Mononuclear cell (primary cell): ENCODE measurements around the gene ARHGAP26. TPM values are rescaled to one million over a fixed set of nuclear protein-coding genes. Genes with fewer than 3 reads are reported as not detected.

Experiments used
- H3K27me3 ChIP-seq: 2 replicates; pipeline ENCODE4 v1.6.0; 2011; ENCODE audit warnings: low read length, control low read depth; ENCODE audit not compliant: insufficient read depth
- H3K4me1 ChIP-seq: 2 replicates; pipeline ENCODE4 v1.5.1; 2011; ENCODE audit warnings: mild to moderate bottlenecking, low read length, control low read depth; ENCODE audit not compliant: insufficient read depth
- H3K4me3 ChIP-seq: 2 replicates; pipeline ENCODE4 v1.5.1; 2011; ENCODE audit warnings: mild to moderate bottlenecking, low read length, moderate library complexity
- H3K9me3 ChIP-seq: 2 replicates; pipeline ENCODE4 v1.5.1; 2011; ENCODE audit warnings: low read depth, mild to moderate bottlenecking, control low read depth, low read length
- total RNA-seq: library from RNA; depleted of rRNA; stranded (reverse); fragments of >200 nt; gene quantifications from one replicate; pipeline ENCODE4 v1.2.3, GENCODE V29; 2012

The ARHGAP26 gene
- total RNA-seq, 1 donor = 53.6 TPM

GRCh38 chr5:143061161-143061945 is 291.2 kb downstream of the ARHGAP26 start:
- Histone ChIP-seq H3K27me3 (no peaks in the 10 kb centered on the region), H3K4me1 (peaks cover 41% of the 10 kb centered on the region), H3K9me3 (no peaks in the 10 kb centered on the region), H3K4me3 (no peak overlapping the region)

GRCh38 chr5:143062379-143062778 is 292.2 kb downstream of the ARHGAP26 start:
- no peak overlapping the region for H3K4me3 ChIP-seq
- no peaks in the 10 kb centered on the region for H3K27me3 ChIP-seq
- peaks cover 43% of the 10 kb centered on the region for H3K4me1 ChIP-seq
- no peaks in the 10 kb centered on the region for H3K9me3 ChIP-seq

GRCh38 chr5:143063175-143063970 is 293.2 kb downstream of the ARHGAP26 start:
- H3K4me1 ChIP-seq = peaks cover 41% of the 10 kb centered on the region
- H3K9me3 ChIP-seq = no peaks in the 10 kb centered on the region
- H3K4me3 ChIP-seq = no peak overlapping the region
- H3K27me3 ChIP-seq = no peaks in the 10 kb centered on the region

- Histone ChIP-seq H3K4me1 (peaks cover 41% of the 10 kb centered on the region), H3K9me3 (no peaks in the 10 kb centered on the region), H3K27me3 (no peaks in the 10 kb centered on the region), H3K4me3 (no peak overlapping the region)
Measured at GRCh38 chr5:143064218-143064641, 294.1 kb downstream of the ARHGAP26 start.

GRCh38 chr5:143064676-143065075 is 294.5 kb downstream of the ARHGAP26 start:
- Histone ChIP-seq H3K27me3 (no peaks in the 10 kb centered on the region), H3K4me3 (no peak overlapping the region), H3K9me3 (no peaks in the 10 kb centered on the region), H3K4me1 (peaks cover 41% of the 10 kb centered on the region)

GRCh38 chr5:143065185-143065965 is 295.2 kb downstream of the ARHGAP26 start:
- H3K4me1 ChIP-seq = peaks cover 41% of the 10 kb centered on the region
- no peak overlapping the region for H3K4me3 ChIP-seq
- no peaks in the 10 kb centered on the region for H3K9me3 ChIP-seq
- no peaks in the 10 kb centered on the region for H3K27me3 ChIP-seq

- Histone ChIP-seq H3K27me3 (no peaks in the 10 kb centered on the region), H3K9me3 (no peaks in the 10 kb centered on the region), H3K4me3 (no peak overlapping the region), H3K4me1 (peaks cover 41% of the 10 kb centered on the region)
Measured at GRCh38 chr5:143065996-143066522, 295.9 kb downstream of the ARHGAP26 start.

- Histone ChIP-seq H3K27me3 (no peaks in the 10 kb centered on the region), H3K4me3 (no peak overlapping the region), H3K4me1 (peaks cover 41% of the 10 kb centered on the region), H3K9me3 (no peaks in the 10 kb centered on the region)
Measured at GRCh38 chr5:143066556-143067281, 296.5 kb downstream of the ARHGAP26 start.

- Histone ChIP-seq H3K4me3 (no peak overlapping the region), H3K27me3 (no peaks in the 10 kb centered on the region), H3K9me3 (no peaks in the 10 kb centered on the region), H3K4me1 (peaks cover 37% of the 10 kb centered on the region)
Measured at GRCh38 chr5:143068712-143069111, 298.5 kb downstream of the ARHGAP26 start.

- H3K27me3 ChIP-seq = no peaks in the 10 kb centered on the region
Measured at GRCh38 chr5:143071927-143072326, 301.8 kb downstream of the ARHGAP26 start.

GRCh38 chr5:143072734-143073133 is 302.6 kb downstream of the ARHGAP26 start:
- Histone ChIP-seq H3K4me1 (no peaks in the 10 kb centered on the region), H3K27me3 (no peaks in the 10 kb centered on the region), H3K9me3 (no peaks in the 10 kb centered on the region), H3K4me3 (no peak overlapping the region)

More at GRCh38 chr5:143071927-143072326, 301.8 kb downstream of the ARHGAP26 start:
- H3K9me3 ChIP-seq = no peaks in the 10 kb centered on the region
- no peak overlapping the region for H3K4me3 ChIP-seq
- peaks cover 6% of the 10 kb centered on the region for H3K4me1 ChIP-seq

- no peaks in the 10 kb centered on the region for H3K9me3 ChIP-seq
- no peaks in the 10 kb centered on the region for H3K4me1 ChIP-seq
- no peaks in the 10 kb centered on the region for H3K27me3 ChIP-seq
- H3K4me3 ChIP-seq = no peak overlapping the region
Measured at GRCh38 chr5:143073766-143074165, 303.6 kb downstream of the ARHGAP26 start.

GRCh38 chr5:143074414-143074996 is 304.3 kb downstream of the ARHGAP26 start:
- Histone ChIP-seq H3K27me3 (no peaks in the 10 kb centered on the region), H3K4me3 (no peak overlapping the region), H3K9me3 (no peaks in the 10 kb centered on the region), H3K4me1 (no peaks in the 10 kb centered on the region)

GRCh38 chr5:143076377-143076776 is 306.2 kb downstream of the ARHGAP26 start:
- Histone ChIP-seq H3K9me3 (no peaks in the 10 kb centered on the region), H3K27me3 (no peaks in the 10 kb centered on the region), H3K4me3 (no peak overlapping the region), H3K4me1 (no peaks in the 10 kb centered on the region)
